ENCODE results near the gene MAPK6.
A peak's percentile ranks its signal among the peaks of the same experiment; 100 is the strongest.
"Not testable (repeated sequence)": the region's sequence is repeated elsewhere in the genome, so short reads cannot be mapped to it uniquely, and the experiment has no call there.

The MAPK6 gene

DNA sequence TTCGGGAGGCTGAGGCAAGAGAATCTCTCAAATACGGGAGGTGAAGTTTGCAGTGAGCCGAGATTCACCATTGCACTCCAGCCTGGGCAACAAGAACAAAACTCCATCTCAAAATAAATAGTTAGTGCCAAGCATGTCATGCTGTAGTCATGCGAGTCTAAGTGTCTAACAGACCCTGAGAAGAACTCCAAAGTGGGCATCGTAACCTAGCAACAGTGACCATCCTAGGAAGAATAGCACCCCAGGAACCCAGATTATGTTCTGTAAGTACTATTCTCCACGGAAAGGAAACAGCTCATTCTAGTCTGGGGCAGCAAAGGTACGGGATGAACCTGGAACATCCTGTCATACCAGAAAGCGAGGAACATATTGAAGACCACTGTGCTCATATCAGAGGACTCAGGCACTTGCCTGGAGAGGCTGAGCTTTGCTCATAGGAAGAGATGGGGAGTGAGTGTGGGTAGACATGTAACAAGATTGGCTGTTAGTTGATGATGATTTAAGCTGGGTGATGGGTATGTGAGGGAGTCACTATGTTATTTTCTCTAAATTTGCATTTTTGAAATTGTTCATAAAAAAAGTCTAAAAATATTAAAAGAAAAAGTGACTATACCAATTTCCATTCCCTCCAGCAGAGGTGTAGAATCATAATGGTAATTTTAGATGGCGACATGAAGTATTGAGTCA is 61.8 kb downstream of the MAPK6 start:
- DNase-seq (ENCODE audit: low spot score) = no peak

DNA sequence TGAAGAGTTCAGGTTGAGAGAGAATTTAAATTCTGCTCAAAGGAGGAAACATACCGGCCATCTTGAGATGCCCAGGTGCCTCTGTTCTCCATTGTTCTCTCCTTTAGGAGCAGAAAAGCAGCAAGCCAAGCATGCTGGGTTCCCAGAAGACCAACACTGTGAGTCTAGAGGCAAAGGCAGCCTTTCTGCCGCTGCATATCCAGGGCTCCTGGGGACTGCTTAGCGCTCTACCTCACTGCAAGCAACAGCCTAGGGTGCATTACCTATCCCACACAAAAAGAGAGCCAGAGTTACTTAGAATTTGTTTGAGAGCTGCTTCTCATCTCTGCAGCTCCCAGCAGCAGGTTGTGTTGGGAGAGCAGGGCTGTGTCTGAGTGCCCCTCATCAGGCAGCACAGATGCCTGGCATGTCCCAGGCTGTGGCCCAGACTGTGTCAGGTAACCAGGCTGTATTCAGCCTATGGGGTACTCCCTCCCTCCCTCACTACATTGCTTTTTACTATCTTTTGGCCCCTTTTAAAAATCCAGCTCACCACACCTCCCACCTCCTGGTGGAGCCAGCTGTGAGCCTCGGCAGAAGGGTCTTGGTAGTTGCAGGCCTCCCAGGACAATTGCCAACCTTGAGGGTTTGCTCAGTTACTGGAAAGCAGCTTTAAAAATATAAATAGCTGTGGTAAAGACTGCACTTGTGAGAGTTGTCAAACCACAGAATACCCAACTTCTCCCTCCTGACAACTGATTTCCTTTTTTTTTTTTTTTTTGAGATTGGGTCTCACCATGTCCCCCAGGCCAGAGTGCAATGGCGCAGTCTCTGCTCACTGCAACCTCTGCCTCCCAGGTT is 63.4 kb downstream of the MAPK6 start:
- DNase-seq (ENCODE audit: low spot score) = no peak

- DNase-seq (ENCODE audit: low spot score) = not testable (repeated sequence)
Measured at GRCh38 chr15:52083037-52083359, 64.0 kb downstream of the MAPK6 start.

DNA sequence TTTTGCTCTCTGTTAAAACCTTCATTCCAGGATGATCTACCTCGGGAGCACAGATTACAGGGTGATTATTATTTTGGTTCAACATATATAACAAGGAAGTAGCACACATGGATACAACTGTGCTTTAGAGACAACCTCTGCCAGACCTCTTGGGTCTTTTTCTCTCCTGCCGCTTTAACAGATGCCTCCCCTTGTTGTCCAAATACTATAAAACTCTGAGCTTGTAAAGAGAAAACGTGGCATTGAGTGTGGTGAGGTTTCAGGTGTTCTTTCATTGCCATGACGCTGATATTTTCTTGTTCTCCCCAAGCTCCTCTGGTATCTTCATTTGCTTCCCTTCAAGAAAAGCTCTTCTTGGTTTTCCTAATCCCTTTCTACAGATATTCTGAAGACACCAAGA is 64.6 kb downstream of the MAPK6 start:
- no peak for DNase-seq (ENCODE audit: low spot score)

- peak; percentile 64 for DNase-seq (ENCODE audit: low spot score)
Measured at GRCh38 chr15:52085299-52085698, 66.3 kb downstream of the MAPK6 start.

GRCh38 chr15:52086011-52086786 is 67.2 kb downstream of the MAPK6 start:
- no peak for DNase-seq (ENCODE audit: low spot score)

- no peak for DNase-seq (ENCODE audit: low spot score)
Measured at GRCh38 chr15:52090193-52090592, 71.2 kb downstream of the MAPK6 start.

DNA sequence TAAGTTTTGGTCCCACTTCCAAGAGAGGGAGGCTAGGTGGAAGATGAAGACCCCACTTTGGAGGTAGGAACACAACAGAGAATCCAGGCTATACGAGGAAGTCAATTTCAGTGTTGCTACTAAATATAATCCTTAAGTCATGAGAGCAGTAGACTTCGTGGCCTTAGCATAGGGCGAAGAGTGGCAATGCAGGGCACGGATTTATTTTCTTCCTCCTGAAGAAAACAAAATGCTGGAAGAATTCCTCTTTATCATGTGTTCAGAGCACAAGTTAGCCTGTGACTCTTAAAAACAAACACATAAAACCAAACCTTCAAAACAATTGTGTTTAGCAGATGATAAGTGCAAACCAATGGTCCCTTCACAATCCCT is 74.1 kb downstream of the MAPK6 start:
- DNase-seq (ENCODE audit: low spot score) = no peak

DNA sequence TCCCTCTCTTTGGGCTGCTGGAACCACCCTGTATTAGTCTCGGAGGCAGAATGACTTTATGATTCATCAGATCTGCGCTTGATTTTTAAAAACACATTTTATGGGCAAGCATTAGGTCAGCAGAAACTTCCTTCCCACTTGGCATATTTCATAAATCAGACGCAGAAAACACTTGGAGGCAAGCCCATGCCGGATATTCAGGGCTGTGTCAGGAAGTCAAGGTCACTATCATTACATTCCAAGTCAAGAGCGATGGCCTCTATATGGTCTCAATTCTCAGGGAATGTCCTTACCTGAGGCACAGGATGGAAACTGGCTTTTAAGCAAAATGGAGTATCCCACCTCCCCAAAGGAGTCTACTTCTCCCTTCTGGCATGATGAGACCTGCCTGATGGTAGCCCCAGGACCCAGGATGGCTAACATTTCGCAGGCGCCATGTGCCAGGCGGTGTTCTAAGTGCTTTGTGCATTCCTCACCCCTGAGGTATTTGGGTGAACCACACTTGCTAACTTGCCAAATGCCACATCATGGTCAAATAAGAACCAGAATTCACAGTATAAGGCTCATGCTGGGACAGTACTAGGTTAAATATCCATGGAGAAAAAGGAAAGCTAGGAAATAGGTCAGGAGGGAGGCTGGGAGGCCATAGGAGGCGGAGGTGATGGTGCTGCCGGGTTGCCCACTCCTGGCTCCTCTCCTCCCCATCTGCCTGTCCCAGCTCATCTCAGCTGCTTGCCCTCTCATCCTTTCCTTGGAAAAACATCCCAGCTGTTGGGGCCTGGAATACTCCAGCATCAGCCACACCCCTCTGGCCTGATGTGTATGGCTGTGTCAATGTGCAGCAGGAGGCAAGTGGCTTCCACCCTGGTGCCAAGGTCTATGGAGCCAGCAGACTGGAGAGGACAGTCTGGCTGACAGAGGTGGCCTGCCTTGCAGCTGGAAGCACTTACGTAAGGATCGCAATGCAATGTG is 74.8 kb downstream of the MAPK6 start:
- peak; percentile 98 for DNase-seq (ENCODE audit: low spot score)

- DNase-seq (ENCODE audit: low spot score) = no peak
Measured at GRCh38 chr15:52094811-52095584, 76.0 kb downstream of the MAPK6 start.

DNA sequence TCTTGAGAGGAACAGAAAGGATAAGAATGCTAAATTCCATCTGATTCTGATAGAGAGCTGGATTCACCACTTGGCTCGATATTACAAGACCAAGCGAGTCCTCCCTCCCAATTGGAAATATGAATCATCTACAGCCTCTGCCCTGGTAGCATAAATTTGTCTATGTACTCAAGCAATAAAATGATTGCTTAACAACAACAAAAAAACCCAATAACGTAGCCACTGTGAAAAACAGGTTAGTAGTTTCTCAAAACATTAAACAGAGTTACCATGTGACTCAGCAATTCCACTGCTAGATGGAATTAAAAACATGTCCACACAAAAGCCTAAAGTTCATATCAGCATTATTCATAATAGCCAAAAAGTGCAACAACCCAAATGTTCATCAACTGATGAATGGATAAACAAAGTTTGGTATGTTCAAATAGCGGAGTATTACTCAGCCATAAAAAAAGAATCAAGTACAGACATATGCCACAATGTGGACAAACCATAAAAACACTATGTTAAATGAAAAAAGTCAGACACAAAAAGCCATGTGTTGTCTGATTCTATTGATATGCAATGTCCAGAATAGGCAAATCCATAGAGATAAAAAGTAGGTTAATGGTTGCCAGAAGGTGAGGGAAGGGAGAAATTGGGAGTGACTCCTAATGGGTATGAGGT is 76.7 kb downstream of the MAPK6 start:
- DNase-seq (ENCODE audit: low spot score) = peak; percentile 46

DNA sequence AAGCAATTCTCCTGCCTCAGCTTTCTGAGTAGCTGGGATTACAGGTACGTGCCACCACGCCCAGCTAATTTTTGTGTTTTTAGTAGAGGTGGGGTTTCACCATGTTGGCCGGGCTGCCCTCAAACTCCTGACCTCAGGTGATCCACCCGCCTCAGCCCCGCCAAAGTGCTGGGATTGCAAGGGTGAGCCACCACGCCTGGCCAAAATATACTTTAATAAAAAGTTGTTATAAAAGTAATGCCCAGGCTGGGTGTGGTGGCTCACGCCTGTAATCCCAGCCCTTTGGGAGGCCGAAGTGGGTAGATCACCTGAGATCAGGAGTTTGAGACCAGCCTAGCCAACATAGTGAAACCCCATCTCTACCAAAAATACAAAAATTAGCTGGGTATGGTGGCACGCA is 77.5 kb downstream of the MAPK6 start:
- DNase-seq (ENCODE audit: low spot score) = not testable (repeated sequence)

- no peak for DNase-seq (ENCODE audit: low spot score)
Measured at GRCh38 chr15:52097180-52097579, 78.2 kb downstream of the MAPK6 start.

DNA sequence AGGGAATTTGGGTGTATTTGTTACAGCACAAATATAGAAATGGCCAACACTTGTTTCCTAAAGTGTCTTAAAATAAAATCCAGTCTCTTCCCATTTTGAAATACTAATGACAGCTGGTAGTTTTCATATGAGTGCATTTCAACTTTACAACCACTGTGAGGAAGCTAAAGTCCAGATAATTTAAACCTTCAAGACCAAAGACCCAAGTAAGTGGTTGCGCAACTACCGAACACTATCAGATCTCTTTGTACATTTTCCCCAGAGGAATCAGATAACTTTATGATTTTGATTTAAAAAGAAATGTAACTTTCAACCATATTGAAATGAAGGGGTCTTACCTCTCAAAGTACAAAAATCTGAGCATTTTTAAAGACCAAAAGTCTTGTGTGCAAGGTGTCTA is 79.3 kb downstream of the MAPK6 start:
- no peak for DNase-seq (ENCODE audit: low spot score)

GRCh38 chr15:52099651-52100272 is 80.7 kb downstream of the MAPK6 start:
- no peak for DNase-seq (ENCODE audit: low spot score)

DNA sequence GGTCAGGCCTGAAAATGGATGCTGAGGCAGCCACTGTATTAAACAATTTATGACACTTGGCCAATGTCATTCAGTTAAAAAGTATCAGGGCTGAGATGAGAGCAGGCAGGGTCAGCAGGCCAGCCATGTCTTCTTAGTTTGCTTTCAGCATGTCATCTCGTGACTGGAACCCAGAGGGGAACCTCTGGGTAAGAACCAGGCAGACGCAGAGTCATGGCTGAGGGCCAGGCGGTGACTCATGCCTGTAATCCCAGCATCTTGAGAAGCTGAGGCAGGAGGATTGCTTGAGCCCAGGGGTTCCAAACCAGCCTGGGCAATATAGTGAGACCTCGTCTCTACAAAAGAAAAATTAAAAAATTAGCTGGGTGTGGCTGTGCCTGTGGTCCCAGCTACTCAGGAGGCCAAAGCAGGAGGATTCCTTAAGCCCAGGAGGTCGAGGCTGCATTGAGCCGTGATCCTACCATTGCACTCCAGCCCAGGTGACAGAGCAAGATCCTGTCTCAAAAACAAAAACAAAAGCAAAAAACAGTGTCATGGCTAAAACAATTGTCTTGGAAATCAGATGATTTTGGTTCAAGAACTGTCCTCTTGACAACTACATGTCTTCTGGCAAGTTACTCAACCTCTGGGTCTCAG is 81.9 kb downstream of the MAPK6 start:
- DNase-seq (ENCODE audit: low spot score) = peak; percentile 78

GRCh38 chr15:52101542-52102323 is 82.7 kb downstream of the MAPK6 start:
- DNase-seq (ENCODE audit: low spot score) = no peak

- DNase-seq (ENCODE audit: low spot score) = peak; percentile 49
Measured at GRCh38 chr15:52102463-52102862, 83.4 kb downstream of the MAPK6 start.
